Thoracic aorta (tissue), 2 donors: ENCODE results near the gene WDPCP. TPM values are rescaled to one million over a fixed set of nuclear protein-coding genes. Genes with fewer than 3 reads are reported as not detected.
"Not testable (repeated sequence)": the region's sequence is repeated elsewhere in the genome, so short reads cannot be mapped to it uniquely, and the experiment has no call there.

Source experiments
- ATAC-seq: fragments of 150-250 bp; one replicate; pipeline ENCODE4 v1.8.0; 2017; ENCODE audit warnings: low read depth; ENCODE audit not compliant: insufficient number of reproducible peaks, low FRiP score
- DNase-seq: peaks from one replicate; pipeline ENCODE4 v3.0.0-alpha.2; 2020; ENCODE audit warnings: low spot score
- H3K27ac ChIP-seq, 2 donors: fragments of 200-600 bp; sonication (generic); 1 replicate in 1 of 2; 2 replicates in 1 of 2; pipeline ENCODE4 v1.5.1; 2016; ENCODE audit warnings: mild to moderate bottlenecking in 2 of 2, moderate library complexity in 2 of 2
- H3K27me3 ChIP-seq: fragments of 200-600 bp; sonication (generic); replicated peaks from 2 replicates; pipeline ENCODE4 v1.6.0; 2016; ENCODE audit warnings: mild to moderate bottlenecking; ENCODE audit not compliant: insufficient read depth
- H3K36me3 ChIP-seq: fragments of 200-600 bp; sonication (generic); one replicate; pipeline ENCODE4 v1.5.1; 2016
- H3K4me1 ChIP-seq, 2 donors: fragments of 200-600 bp; sonication (generic); 1 replicate in 1 of 2; 2 replicates in 1 of 2; pipeline versions ENCODE4 v1.5.1 to v1.6.0; 2016; ENCODE audit warnings: low read depth in 2 of 2, mild to moderate bottlenecking in 1 of 2; ENCODE audit not compliant: control insufficient read depth in 1 of 2
- H3K4me3 ChIP-seq: fragments of 200-600 bp; sonication (generic); 2 replicates; pipeline ENCODE4 v1.5.1; 2016; ENCODE audit warnings: mild to moderate bottlenecking
- H3K9me3 ChIP-seq: fragments of 200-600 bp; sonication (generic); 2 replicates; pipeline ENCODE4 v1.5.1; 2016
- CTCF ChIP-seq: fragments of 200-600 bp; sonication (generic); IDR thresholded peaks from one replicate; pipeline ENCODE4 v1.5.1; 2019; ENCODE audit warnings: antibody characterized with exemption
- total RNA-seq, 2 donors: library from RNA; depleted of rRNA; stranded (reverse); fragments of >200 nt; gene quantifications; one replicate each; pipeline versions ENCODE4 v1.1.0 to v1.2.3, GENCODE V29; 2016

WDPCP gene
- total RNA-seq, 2 donors from 2014 or later = 13.7 to 16.2 TPM

- H3K4me3 ChIP-seq = no peak overlapping the region
- no peak overlapping the region for H3K27ac ChIP-seq
- peaks cover 3 to 17% of the 10 kb centered on the region in 2 donors for H3K4me1 ChIP-seq
- ATAC-seq = no peak
- TF ChIP-seq CTCF = no peak
- no peaks in the 10 kb centered on the region for H3K27me3 ChIP-seq
- no peaks in the 10 kb centered on the region for H3K36me3 ChIP-seq
- DNase-seq = no peak
- H3K9me3 ChIP-seq = no peaks in the 10 kb centered on the region
Observed at GRCh38 chr2:63576546-63576945, 11.7 kb downstream of the WDPCP start.

GRCh38 chr2:63573726-63574345 lies 14.4 kb downstream of the WDPCP start:
- H3K36me3 ChIP-seq = not testable (repeated sequence)

GRCh38 chr2:63573026-63573425 lies 15.3 kb downstream of the WDPCP start:
- not testable (repeated sequence) for H3K9me3 ChIP-seq, H3K27me3 ChIP-seq, H3K27ac ChIP-seq, H3K4me3 ChIP-seq, DNase-seq, ATAC-seq, H3K36me3 ChIP-seq
- H3K4me1 ChIP-seq = peaks cover 4 to 12% of the 10 kb centered on the region in 2 donors

More at GRCh38 chr2:63573726-63574345, 14.4 kb downstream of the WDPCP start:
- H3K27me3 ChIP-seq, H3K27ac ChIP-seq, DNase-seq, ATAC-seq, H3K9me3 ChIP-seq, H3K4me3 ChIP-seq: not testable (repeated sequence)
- H3K4me1 ChIP-seq = peaks cover 4 to 12% of the 10 kb centered on the region in 2 donors

GRCh38 chr2:63572001-63572400 lies 16.3 kb downstream of the WDPCP start:
- peaks cover 4 to 12% of the 10 kb centered on the region in 2 donors for H3K4me1 ChIP-seq
- H3K9me3 ChIP-seq = peaks cover 3% of the 10 kb centered on the region
- H3K36me3 ChIP-seq = no peaks in the 10 kb centered on the region
- no peak for TF ChIP-seq CTCF
- no peak overlapping the region for H3K27ac ChIP-seq
- ATAC-seq (no peak), DNase-seq (no peak)
- H3K27me3 ChIP-seq = no peaks in the 10 kb centered on the region
- no peak overlapping the region for H3K4me3 ChIP-seq

GRCh38 chr2:63571291-63571690 lies 17.0 kb downstream of the WDPCP start:
- no peak for ATAC-seq
- DNase-seq = no peak
- peak overlapping the region in 1 of 2 donors; percentile 21 for H3K27ac ChIP-seq
- no peaks in the 10 kb centered on the region for H3K36me3 ChIP-seq
- H3K4me1 ChIP-seq = peaks cover 4 to 12% of the 10 kb centered on the region in 2 donors
- peaks cover 3% of the 10 kb centered on the region for H3K9me3 ChIP-seq
- H3K4me3 ChIP-seq = peak overlapping the region; percentile 18
- no peak for TF ChIP-seq CTCF
- no peaks in the 10 kb centered on the region for H3K27me3 ChIP-seq

GRCh38 chr2:63569740-63570139 lies 18.5 kb downstream of the WDPCP start:
- ATAC-seq = no peak
- DNase-seq = no peak
- H3K4me1 ChIP-seq = peaks cover 4 to 12% of the 10 kb centered on the region in 2 donors
- H3K36me3 ChIP-seq = no peaks in the 10 kb centered on the region
- no peak for TF ChIP-seq CTCF
- no peaks in the 10 kb centered on the region for H3K27me3 ChIP-seq
- no peak overlapping the region for H3K27ac ChIP-seq
- H3K4me3 ChIP-seq = no peak overlapping the region
- H3K9me3 ChIP-seq = peaks cover 3% of the 10 kb centered on the region
